ENCODE data around the gene SMLR1. TPM values are rescaled to one million over a fixed set of nuclear protein-coding genes. Genes with fewer than 3 reads are reported as not detected.
"Not testable (repeated sequence)": the region's sequence is repeated elsewhere in the genome, so short reads cannot be mapped to it uniquely, and the experiment has no call there.

SMLR1 gene
- total RNA-seq, 1 donor from 2014 or later, result not detected

- Histone ChIP-seq H3K27me3 (ENCODE audit: control insufficient read depth, insufficient read depth, low read length) (no peaks in the 10 kb centered on the region), H3K4me3 (ENCODE audit: low read depth, low read length) (no peak overlapping the region), H3K36me3 (ENCODE audit: control insufficient read depth, insufficient read depth, low read length) (no peaks in the 10 kb centered on the region)
- TF ChIP-seq CTCF (IDR thresholded peaks at IDR 0.05; ENCODE audit: insufficient read depth, low read length, poor library complexity, severe bottlenecking), result no peak
- DNase-seq (ENCODE audit: low read depth), result peak; percentile 34
Observed at GRCh38 chr6:130796313-130796905, 30.8 kb upstream of the SMLR1 start.

DNA sequence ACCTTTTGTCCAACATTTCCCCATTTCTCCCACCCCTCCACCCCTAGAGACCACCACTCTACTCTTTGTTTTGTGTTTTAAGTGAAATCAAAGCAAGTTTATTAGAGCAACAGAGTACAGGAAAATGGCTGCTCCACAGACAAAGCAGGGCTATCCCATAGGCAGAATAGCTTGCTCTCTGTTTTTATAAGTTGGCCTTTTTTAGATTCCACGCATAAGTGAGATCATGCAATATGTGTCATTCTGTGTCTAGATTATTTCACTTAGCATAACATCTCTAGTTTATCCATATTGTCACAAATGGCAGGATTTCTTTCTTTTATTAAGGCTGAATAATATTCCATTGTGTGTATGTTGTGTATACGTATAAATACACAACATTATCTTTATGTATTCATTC lies 30.1 kb upstream of the SMLR1 start:
- no peak for DNase-seq (ENCODE audit: low read depth)
- no peaks in the 10 kb centered on the region for H3K36me3 ChIP-seq (ENCODE audit: control insufficient read depth, insufficient read depth, low read length)
- no peak overlapping the region for H3K4me3 ChIP-seq (ENCODE audit: low read depth, low read length)
- TF ChIP-seq CTCF (IDR thresholded peaks at IDR 0.05; ENCODE audit: insufficient read depth, low read length, poor library complexity, severe bottlenecking), result no peak
- H3K27me3 ChIP-seq (ENCODE audit: control insufficient read depth, insufficient read depth, low read length), result no peaks in the 10 kb centered on the region

- H3K36me3 ChIP-seq (ENCODE audit: control insufficient read depth, insufficient read depth, low read length); H3K4me3 ChIP-seq (ENCODE audit: low read depth, low read length); DNase-seq (ENCODE audit: low read depth); H3K27me3 ChIP-seq (ENCODE audit: control insufficient read depth, insufficient read depth, low read length): not testable (repeated sequence)
Observed at GRCh38 chr6:130801368-130801767, 25.8 kb upstream of the SMLR1 start.

GRCh38 chr6:130810307-130811030 lies 16.7 kb upstream of the SMLR1 start:
- Histone ChIP-seq H3K36me3 (ENCODE audit: control insufficient read depth, insufficient read depth, low read length) (no peaks in the 10 kb centered on the region), H3K27me3 (ENCODE audit: control insufficient read depth, insufficient read depth, low read length) (no peaks in the 10 kb centered on the region), H3K4me3 (ENCODE audit: low read depth, low read length) (no peak overlapping the region)
- TF ChIP-seq CTCF (IDR thresholded peaks at IDR 0.05; ENCODE audit: insufficient read depth, low read length, poor library complexity, severe bottlenecking), result no peak
- no peak for DNase-seq (ENCODE audit: low read depth)

DNA sequence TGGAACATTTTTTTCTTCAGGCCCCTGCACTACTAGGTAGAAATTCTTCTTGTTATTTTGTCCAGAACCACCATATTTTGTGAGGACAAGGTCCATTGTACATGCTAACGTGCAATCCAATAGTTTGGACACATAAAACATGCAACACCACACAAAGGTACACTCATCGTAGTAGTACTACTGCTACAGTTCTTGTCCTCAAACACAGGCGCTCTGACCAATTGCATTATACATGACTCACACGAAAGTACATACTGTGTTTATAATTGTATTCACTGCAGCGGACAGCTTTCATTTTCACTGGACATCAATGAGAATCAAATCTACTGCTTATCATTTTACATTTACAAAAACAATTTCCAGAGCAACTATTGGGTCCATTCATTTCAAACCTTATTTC lies 15.3 kb upstream of the SMLR1 start:
- DNase-seq (ENCODE audit: low read depth), result no peak
- Histone ChIP-seq H3K36me3 (ENCODE audit: control insufficient read depth, insufficient read depth, low read length) (no peaks in the 10 kb centered on the region), H3K27me3 (ENCODE audit: control insufficient read depth, insufficient read depth, low read length) (no peaks in the 10 kb centered on the region), H3K4me3 (ENCODE audit: low read depth, low read length) (no peak overlapping the region)
- no peak for TF ChIP-seq CTCF (IDR thresholded peaks at IDR 0.05; ENCODE audit: insufficient read depth, low read length, poor library complexity, severe bottlenecking)

DNA sequence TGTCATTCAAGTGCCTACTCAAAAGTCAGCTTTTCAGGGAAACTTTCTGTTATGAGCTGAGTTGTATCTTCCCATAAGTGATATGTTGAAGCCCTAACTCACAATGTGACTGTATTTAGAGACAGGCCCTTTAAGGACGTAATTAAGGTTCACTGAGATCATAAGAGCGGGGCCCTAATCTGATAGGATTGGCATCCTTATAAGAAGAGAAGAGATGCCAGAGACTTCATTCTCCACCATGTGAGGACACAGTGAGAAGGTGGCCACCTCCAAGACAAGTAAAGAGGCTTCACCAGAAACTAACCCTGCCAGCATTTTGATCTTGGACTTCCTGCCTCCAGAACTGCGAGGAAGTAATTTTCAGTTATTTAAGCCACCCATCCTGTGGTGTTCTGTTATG lies 12.7 kb upstream of the SMLR1 start:
- Histone ChIP-seq H3K4me3 (ENCODE audit: low read depth, low read length) (no peak overlapping the region), H3K36me3 (ENCODE audit: control insufficient read depth, insufficient read depth, low read length) (no peaks in the 10 kb centered on the region), H3K27me3 (ENCODE audit: control insufficient read depth, insufficient read depth, low read length) (no peaks in the 10 kb centered on the region)
- TF ChIP-seq CTCF (IDR thresholded peaks at IDR 0.05; ENCODE audit: insufficient read depth, low read length, poor library complexity, severe bottlenecking), result no peak
- DNase-seq (ENCODE audit: low read depth), result no peak

Measured in kidney epithelial cell (primary cell).